Measurements from ENCODE around the gene DDX51.
"Not testable (repeated sequence)": the region's sequence is repeated elsewhere in the genome, so short reads cannot be mapped to it uniquely, and the experiment has no call there.

The DDX51 gene

DNA sequence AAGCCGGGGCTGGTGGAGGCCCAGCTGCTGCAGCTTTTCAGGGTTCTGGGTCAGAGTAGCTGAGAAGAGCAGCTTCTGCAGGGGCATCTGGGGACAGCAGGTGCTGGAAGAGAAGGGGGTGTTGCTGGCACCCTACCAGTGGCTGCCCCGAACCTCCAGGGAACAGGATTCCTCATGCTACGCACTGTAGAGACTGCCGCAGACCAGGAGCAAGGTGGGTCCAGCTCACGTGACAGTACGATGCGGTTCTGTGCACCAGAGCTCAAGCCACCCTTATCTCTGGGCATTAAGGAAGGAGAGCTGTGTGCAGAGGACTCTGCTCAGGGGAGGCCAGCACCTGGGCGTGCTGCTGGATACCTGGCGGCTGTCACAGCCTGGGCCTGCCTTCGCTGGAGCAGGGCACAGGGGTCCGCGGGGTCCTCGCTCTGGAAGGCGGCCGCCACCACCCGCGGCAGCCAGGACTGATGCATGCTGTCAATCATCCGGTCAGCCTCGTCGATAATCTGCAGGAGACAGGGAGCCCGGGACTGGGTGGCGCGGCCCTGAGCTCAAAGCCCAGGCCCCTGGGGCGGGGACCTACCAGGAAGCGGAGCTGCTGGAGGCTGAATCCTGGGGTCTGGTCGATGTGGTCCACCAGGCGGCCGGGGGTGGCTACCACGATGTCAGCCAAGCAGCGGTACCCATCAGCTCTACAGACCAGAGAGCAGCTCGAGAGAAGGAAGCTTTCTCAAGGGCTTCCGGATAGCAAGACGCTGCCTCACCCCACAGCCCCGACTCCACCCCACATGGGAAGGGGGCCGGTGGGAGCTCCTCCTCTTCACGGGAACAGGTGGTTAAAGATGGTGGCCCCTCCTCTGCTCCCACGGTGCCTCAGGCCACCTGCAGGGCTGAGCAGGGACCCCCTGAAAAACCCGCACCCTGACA is 2.9 kb downstream of the DDX51 start:
- no peak for DNase-seq (ENCODE audit: low read depth)

DNA sequence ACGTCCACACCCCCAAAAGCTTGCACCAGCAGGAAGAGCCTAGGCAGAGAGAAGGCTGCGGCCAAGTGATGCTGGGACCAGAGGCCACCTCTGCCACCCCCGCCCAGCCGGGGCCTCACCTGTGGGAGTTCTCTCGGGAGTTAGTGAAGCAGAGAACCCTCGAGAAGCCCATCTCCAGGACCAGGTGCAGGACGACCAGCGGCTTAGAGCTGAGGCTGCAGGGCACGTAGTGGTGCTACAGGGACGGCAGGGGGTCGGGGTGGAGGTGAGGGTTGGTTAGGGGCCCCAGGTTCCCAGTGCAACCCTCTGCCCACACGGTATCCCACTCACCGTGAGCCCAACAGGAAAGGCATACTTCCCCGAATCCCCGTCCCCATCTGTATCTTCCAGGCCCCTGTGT is 3.6 kb downstream of the DDX51 start:
- no peak for DNase-seq (ENCODE audit: low read depth)

DNA sequence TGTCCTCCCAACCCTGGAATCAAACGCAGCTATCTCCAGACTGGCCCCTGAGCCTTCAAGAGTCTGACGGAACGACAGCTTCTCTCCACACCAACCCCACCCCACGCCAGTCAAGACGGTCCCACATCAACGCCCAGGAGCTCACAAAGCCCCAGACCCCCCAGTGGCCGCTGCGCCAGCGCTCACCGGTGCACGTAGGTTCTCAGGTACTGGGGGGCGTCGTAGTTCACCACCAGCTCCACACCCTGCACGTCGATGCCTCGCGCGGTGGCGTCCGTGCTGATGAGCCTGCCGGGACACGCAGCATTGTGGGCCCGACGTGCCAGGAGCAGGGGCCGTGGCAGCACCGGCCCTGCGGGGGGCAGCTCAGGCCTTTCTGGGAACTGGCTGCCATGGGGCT is 4.2 kb downstream of the DDX51 start:
- no peak for DNase-seq (ENCODE audit: low read depth)

- DNase-seq (ENCODE audit: low read depth): no peak
Observed at GRCh38 chr12:132138941-132139871, 4.9 kb downstream of the DDX51 start.

- DNase-seq (ENCODE audit: low read depth): no peak
Observed at GRCh38 chr12:132137483-132138125, 6.5 kb downstream of the DDX51 start.

GRCh38 chr12:132136226-132136625 is 7.9 kb downstream of the DDX51 start:
- not testable (repeated sequence) for DNase-seq (ENCODE audit: low read depth)

DNA sequence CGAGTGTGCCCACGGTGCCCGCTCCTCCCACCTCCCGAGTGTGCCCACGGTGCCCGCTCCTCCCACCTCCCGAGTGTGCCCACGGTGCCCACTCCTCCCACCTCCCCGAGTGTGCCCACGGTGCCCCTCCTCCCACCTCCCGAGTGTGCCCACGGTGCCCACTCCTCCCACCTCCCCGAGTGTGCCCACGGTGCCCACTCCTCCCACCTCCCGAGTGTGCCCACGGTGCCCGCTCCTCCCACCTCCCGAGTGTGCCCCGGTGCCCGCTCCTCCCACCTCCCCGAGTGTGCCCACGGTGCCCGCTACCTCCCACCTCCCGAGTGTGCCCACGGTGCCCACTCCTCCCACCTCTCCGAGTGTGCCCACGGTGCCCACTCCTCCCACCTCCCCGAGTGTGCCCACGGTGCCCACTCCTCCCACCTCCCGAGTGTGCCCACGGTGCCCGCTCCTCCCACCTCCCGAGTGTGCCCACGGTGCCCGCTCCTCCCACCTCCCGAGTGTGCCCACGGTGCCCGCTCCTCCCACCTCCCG is 9.4 kb downstream of the DDX51 start:
- DNase-seq (ENCODE audit: low read depth): not testable (repeated sequence)

GRCh38 chr12:132133952-132134652 is 10.0 kb downstream of the DDX51 start:
- DNase-seq (ENCODE audit: low read depth): no peak

GRCh38 chr12:132132609-132133430 is 11.3 kb downstream of the DDX51 start:
- DNase-seq (ENCODE audit: low read depth): no peak

DNA sequence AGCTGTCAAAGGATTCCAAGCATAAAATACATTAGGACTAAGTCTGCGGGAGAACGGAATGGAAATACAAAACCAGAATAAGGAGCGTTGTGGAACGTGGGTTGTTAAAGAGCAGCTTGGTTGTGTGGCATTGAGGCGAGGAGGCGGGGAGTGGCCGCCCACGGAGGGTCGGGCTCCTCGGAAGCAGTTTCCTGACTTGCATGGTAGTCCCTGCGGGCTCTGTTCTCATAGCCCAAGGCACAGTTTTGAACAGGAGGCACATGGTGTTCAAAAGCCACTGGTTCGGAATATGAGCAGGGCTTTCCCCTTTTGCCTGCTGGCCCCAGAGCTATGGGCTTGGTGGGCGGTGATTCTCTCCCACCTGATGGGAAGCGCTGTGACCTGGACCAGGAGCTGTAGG is 12.2 kb downstream of the DDX51 start:
- no peak for DNase-seq (ENCODE audit: low read depth)

DNA sequence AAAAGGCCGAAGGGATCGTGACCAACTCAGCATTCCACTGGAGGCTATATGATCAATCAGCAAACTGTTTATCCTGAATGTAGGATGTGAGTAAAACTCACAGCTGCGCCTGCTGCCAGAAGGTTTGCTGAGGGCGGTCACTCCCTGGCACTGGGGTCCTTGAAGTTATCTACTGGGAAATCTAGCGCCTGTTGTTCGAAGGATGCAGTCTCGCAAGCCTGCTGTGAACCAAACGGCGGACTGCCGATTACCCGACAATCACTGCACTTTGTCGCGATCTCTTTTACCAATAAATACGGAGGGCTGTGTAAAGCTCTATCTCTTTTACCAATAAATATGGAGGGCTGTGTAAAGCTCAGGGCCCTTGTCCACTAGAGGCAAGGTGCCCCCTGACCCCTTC is 12.9 kb downstream of the DDX51 start:
- DNase-seq (ENCODE audit: low read depth): no peak

DNA sequence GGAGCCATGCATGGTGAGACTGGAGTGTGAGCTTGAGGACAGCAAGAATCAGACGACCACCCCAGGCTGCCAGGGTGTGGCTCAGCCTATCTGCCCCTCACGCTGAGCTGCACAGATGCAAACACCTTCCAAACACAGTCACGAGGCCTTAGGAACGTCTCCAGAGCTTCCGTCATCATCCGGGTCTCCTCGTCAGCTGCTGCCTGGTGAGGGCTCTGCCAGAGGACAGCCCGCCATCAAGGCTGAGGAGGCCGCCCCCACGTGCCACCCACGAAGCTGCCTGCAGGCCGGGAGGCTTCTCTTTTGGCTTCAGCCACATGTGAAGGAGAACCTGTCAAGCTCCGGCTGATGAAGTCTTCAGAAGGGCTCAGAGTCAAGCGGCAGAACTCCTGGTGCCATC is 13.4 kb downstream of the DDX51 start:
- no peak for DNase-seq (ENCODE audit: low read depth)

DNA sequence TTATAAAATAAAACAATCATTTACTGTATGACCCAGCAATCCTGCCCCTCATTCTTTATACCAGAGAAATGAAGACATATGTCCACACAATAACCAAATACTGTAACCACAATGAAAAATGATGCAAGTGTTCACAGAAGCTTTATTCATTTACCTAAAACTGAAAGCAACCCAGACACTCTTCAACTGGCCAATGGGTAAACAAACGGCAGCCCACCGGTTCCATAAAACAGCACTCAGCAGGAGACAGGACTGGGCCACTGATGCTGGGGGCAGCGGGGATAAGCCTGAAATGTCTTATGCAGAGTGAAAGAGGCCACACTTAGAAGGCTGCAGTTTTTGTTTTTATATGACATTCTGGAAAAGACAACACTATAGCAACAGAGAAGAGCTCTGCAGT is 15.1 kb downstream of the DDX51 start:
- DNase-seq (ENCODE audit: low read depth): no peak

GRCh38 chr12:132127041-132127440 is 17.1 kb downstream of the DDX51 start:
- no peak for DNase-seq (ENCODE audit: low read depth)

DNA sequence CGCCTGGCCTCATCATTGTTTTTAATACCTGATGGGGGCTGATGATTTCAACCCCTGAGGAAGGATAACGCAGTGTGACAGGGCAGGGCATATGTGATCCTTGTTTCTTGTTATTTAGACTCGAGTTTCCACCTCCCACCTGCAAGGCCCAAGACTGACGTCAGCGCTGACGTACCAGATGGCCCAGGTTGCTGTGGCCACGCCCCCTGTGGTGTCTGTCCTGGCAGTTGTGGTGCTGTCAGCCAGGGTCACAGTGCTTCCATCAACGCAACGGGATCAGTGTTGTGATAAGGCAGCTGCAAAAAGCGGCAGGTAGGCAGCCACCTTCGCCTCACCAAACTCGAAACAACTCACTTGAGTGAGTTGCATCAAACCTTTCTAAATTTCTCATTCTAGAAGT is 18.4 kb downstream of the DDX51 start:
- no peak for DNase-seq (ENCODE audit: low read depth)

GRCh38 chr12:132124766-132125425 is 19.2 kb downstream of the DDX51 start:
- no peak for DNase-seq (ENCODE audit: low read depth)

GRCh38 chr12:132123970-132124765 is 20.0 kb downstream of the DDX51 start:
- no peak for DNase-seq (ENCODE audit: low read depth)

DNA sequence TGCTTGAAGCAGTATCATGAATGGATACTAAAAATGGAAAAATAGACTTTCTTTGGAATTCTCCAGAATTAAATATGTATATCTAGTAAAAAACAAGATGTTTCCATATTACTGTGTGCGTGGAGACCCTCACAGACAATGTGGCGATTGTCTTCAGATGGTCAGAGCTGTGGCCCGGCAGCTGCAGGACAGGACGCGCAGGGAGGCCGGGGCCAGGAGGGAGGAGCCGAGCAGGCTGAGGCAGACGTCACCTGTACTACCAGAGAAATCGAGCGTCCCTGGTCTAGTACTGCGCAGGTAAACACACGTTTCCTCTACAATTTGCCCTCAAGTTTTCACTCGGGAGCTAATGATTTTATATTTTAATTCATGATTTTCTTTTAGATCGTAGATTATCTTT is 22.8 kb downstream of the DDX51 start:
- DNase-seq (ENCODE audit: low read depth): no peak

- no peak for DNase-seq (ENCODE audit: low read depth)
Observed at GRCh38 chr12:132118876-132119275, 25.2 kb downstream of the DDX51 start.

Measured in non-pigmented ciliary epithelial cell (primary cell).